CD4-positive, alpha-beta memory T cell (primary cell): ENCODE measurements around the gene CEP128. TPM values are rescaled to one million over a fixed set of nuclear protein-coding genes. Genes with fewer than 3 reads are reported as not detected.

Experiments
- CTCF ChIA-PET: fragments of 350-600 bp; sonication (Branson Sonifier 250); formaldehyde crosslinking; loops from one replicate; lab custom pipeline; 2021; ENCODE audit warnings: inconsistent platforms; ENCODE audit not compliant: partially characterized antibody; lab: Charles Lee
- POLR2A ChIA-PET: fragments of 350-600 bp; sonication (Branson Sonifier 250); formaldehyde crosslinking; loops from one replicate; lab custom pipeline; 2021; ENCODE audit not compliant: partially characterized antibody; lab: Charles Lee
- DNase-seq, 5 donors: peaks; one replicate each; pipeline versions ENCODE4 v3.0.0 to v3.0.0-alpha.2; 2020 to 2022; ENCODE audit warnings: mixed read lengths in 1 of 5
- H3K27ac ChIP-seq: one replicate; pipeline ENCODE4 v1.7.0; 2013; ENCODE audit warnings: low read depth, low read length
- H3K27me3 ChIP-seq: 2 replicates; pipeline ENCODE4 v1.7.0; 2013; ENCODE audit warnings: mild to moderate bottlenecking, low read length, moderate library complexity; ENCODE audit not compliant: insufficient read depth
- H3K36me3 ChIP-seq: 2 replicates; pipeline ENCODE4 v1.7.0; 2013; ENCODE audit warnings: mild to moderate bottlenecking, low read length, moderate library complexity; ENCODE audit not compliant: insufficient read depth
- H3K4me1 ChIP-seq: 2 replicates; pipeline ENCODE4 v1.7.0; 2013; ENCODE audit warnings: mild to moderate bottlenecking, low read length, moderate library complexity; ENCODE audit not compliant: insufficient read depth
- H3K4me3 ChIP-seq, 2 donors: one replicate each; pipeline ENCODE4 v1.7.0; 2013; ENCODE audit warnings: low read length in 2 of 2, mild to moderate bottlenecking in 1 of 2
- H3K9me3 ChIP-seq, 2 donors: one replicate each; pipeline ENCODE4 v1.7.0; 2013; ENCODE audit warnings: low read length in 2 of 2, control low read depth in 1 of 2; ENCODE audit not compliant: control insufficient read depth in 1 of 2
- H3K27ac Mint-ChIP-seq, 7 donors: one replicate each; pipeline ENCODE4 v1.8.0; 2020 to 2021; ENCODE audit warnings: mixed read lengths in 7 of 7, mild to moderate bottlenecking in 6 of 7, inconsistent platforms in 3 of 7, moderate library complexity in 3 of 7
- H3K27me3 Mint-ChIP-seq, 2 donors: one replicate each; pipeline ENCODE4 v1.8.0; 2020 to 2021; ENCODE audit warnings: mixed read lengths in 2 of 2
- H3K36me3 Mint-ChIP-seq, 2 donors: one replicate each; pipeline ENCODE4 v1.8.0; 2020 to 2021; ENCODE audit warnings: mixed read lengths in 2 of 2, inconsistent platforms in 1 of 2, mild to moderate bottlenecking in 1 of 2
- H3K4me1 Mint-ChIP-seq, 4 donors: one replicate each; pipeline ENCODE4 v1.8.0; 2020 to 2021; ENCODE audit warnings: mixed read lengths in 4 of 4, mild to moderate bottlenecking in 1 of 4
- H3K4me3 Mint-ChIP-seq, 8 donors: one replicate each; pipeline ENCODE4 v1.8.0; 2020 to 2021; ENCODE audit warnings: mixed read lengths in 8 of 8, mild to moderate bottlenecking in 7 of 8, moderate library complexity in 6 of 8, inconsistent platforms in 3 of 8
- H3K9me3 Mint-ChIP-seq, 8 donors: one replicate each; pipeline ENCODE4 v1.8.0; 2020 to 2021; ENCODE audit warnings: mixed read lengths in 8 of 8, mild to moderate bottlenecking in 5 of 8, inconsistent platforms in 3 of 8, moderate library complexity in 1 of 8
- intact Hi-C: fragments of 100-400 bp; cut with micrococcal nuclease; formaldehyde crosslinking; loops from one replicate; pipeline ENCODE4 v1.15.1; 2023
- polyA plus RNA-seq, 2 donors: library from polyadenylated mRNA; unstranded; fragments of 300-500 nt; fragmentation: Illumina TruSeq; gene quantifications; one replicate each; pipeline ENCODE4 v1.2.3, GENCODE V29; 2021
- total RNA-seq, 2 experiments: library from RNA; stranded (reverse); gene quantifications; one replicate each; pipeline ENCODE4 v1.2.3, GENCODE V29; 2021

The CEP128 gene
- total and polyA plus RNA-seq, 4 experiments from 2014 or later: 2.9 to 21.6 (median 14.7) TPM

DNA sequence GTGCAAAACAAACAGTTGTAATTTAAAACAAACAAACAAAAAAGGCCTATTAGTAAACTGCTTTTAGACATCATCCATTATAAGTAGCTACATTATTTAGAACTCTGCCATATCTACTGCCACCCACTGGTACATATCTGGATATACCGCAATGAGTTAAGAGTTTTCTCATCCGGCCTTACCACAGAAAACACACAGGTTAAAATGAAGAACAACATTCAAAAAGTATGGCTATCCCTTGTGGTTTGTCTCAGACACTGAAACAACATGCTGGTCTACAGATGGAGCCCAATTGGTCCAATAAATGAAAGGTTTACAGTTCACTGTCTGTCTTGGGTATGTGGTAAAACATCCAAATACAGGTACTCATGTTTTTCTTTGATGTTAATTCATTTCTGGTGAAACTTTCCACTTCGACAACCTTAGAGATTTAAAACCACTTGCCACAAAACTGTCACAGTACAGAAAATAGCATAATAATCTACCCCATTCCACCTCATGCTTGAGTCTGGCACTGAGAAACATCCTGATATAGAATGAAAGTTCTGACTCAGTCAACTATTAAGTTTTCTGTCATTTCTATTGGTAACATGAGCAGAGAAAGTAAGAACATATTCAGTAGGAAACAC is 354.3 kb downstream of the CEP128 start:
- no peaks in the 10 kb centered on the region for H3K27me3 ChIP-seq
- intact Hi-C loops: no loop called here
- peak; percentile 6 to 25 (median 13) for DNase-seq
- no peak overlapping the region for H3K4me3 ChIP-seq
- H3K9me3 ChIP-seq: no peaks in the 10 kb centered on the region
- no peaks in the 10 kb centered on the region for H3K36me3 ChIP-seq
- Mint-ChIP-seq H3K36me3 (peaks cover 23 to 41% of the 10 kb centered on the region in 2 donors), H3K27ac (peak overlapping the region in 1 of 7 donors; percentile 73), H3K9me3 (peaks cover 5 to 25% (median 20%) of the 10 kb centered on the region in 8 donors), H3K4me1 (peaks cover 6 to 13% (median 7%) of the 10 kb centered on the region in 4 donors), H3K27me3 (no peaks in the 10 kb centered on the region), H3K4me3 (no peak overlapping the region)
- ChIA-PET POLR2A (no interaction called here), CTCF (no interaction called here)
- H3K4me1 ChIP-seq: no peaks in the 10 kb centered on the region
- H3K27ac ChIP-seq: no peak overlapping the region

DNA sequence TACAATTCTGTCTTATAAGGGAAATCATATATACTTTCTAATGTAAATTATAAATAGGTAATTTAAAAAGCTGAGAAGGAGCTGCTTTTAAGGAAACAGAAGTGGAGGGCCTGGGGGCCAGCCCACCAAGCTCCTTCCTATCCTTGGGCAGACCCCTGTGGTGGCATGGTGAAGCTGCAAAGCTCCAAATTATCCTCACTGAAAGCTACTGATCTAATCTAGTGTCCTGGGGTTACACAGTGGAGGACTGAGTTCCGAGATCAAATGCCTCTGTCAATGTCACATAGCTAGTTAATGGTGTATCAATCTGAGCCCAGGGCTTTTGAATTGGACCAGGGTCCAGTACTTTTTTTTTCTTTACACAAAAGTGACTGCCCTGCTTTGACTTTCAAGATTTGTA is 355.4 kb downstream of the CEP128 start:
- Histone ChIP-seq H3K27ac (no peak overlapping the region), H3K9me3 (no peaks in the 10 kb centered on the region), H3K4me3 (no peak overlapping the region), H3K4me1 (no peaks in the 10 kb centered on the region), H3K36me3 (no peaks in the 10 kb centered on the region), H3K27me3 (no peaks in the 10 kb centered on the region)
- Mint-ChIP-seq H3K27ac (no peak overlapping the region), H3K36me3 (peaks cover 15 to 35% of the 10 kb centered on the region in 2 donors), H3K4me3 (no peak overlapping the region), H3K4me1 (peaks cover 6 to 13% (median 7%) of the 10 kb centered on the region in 4 donors), H3K27me3 (no peaks in the 10 kb centered on the region), H3K9me3 (peaks cover under 1 to 16% (median 10%) of the 10 kb centered on the region in 8 donors)
- POLR2A ChIA-PET: no interaction called here
- CTCF ChIA-PET: interaction anchor here (1.1 kb wide), 1 partner anchor 18 kb away, joined by 3 read pairs; no protein-coding TSS in a partner anchor
- no peak for DNase-seq
- intact Hi-C loops: no loop called here

DNA sequence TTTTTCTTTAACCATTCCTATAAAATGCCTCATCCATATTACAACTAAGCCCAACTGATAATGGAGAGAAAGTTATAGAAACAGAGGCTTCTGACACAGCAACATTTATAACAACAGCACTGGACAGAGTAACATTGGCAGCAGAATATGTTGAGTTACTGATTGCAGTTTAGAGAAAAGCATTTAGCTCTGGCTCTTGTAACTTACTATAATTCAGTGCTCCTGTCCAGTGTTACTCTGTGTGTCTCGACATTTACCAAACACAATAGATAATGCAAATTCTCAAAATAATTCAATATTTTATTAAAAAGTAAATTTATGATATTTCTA is 356.1 kb downstream of the CEP128 start:
- DNase-seq: no peak
- Histone ChIP-seq H3K9me3 (no peaks in the 10 kb centered on the region), H3K27me3 (no peaks in the 10 kb centered on the region), H3K4me3 (no peak overlapping the region), H3K4me1 (no peaks in the 10 kb centered on the region), H3K36me3 (no peaks in the 10 kb centered on the region), H3K27ac (no peak overlapping the region)
- Mint-ChIP-seq H3K36me3 (peaks cover 9 to 28% of the 10 kb centered on the region in 2 donors), H3K9me3 (peaks cover 0 to 10% (median 6%) of the 10 kb centered on the region in 8 donors), H3K27me3 (no peaks in the 10 kb centered on the region), H3K27ac (no peak overlapping the region), H3K4me1 (peaks cover 6 to 13% (median 7%) of the 10 kb centered on the region in 4 donors), H3K4me3 (no peak overlapping the region)
- intact Hi-C loops: no loop called here
- POLR2A ChIA-PET: no interaction called here
- CTCF ChIA-PET: no interaction called here

DNA sequence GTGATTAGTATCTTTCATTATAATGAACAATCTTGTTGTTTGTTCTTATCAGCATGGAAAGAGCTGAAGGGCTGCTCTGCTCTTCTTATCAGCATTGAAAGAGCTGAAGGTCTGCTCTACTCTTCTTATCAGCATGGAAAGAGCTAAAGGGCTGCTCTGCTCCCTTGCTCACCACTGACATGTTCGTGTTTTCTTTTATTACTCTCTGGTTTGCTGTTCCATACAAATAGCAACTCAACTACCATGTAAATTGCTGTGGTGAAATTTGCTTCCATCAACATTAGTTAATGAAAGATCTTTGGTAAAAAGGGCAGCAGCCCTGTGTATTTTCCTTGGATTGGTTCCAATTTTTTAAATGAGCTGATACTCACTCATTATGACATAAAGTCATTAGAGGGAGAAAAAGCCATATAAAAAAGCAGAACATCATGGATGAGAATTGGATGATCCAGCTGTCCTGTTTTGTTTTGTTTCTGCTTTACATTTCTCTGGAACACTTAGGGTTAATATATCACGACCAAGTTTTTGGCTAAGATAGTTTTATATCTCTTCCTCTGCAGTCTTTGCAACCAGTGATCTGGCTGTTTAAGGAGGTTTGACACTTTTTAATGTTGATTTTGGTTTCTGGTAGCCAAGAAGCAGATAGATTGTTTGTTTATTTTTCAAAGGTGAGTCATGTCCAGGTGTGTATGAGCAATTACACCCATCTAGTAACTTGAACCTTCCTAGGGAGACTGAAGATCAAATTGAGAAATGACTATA is 356.6 kb downstream of the CEP128 start:
- no peak for DNase-seq
- intact Hi-C loops: no loop called here
- CTCF ChIA-PET: no interaction called here
- no peaks in the 10 kb centered on the region for H3K36me3 ChIP-seq
- no peaks in the 10 kb centered on the region for H3K27me3 Mint-ChIP-seq
- no peaks in the 10 kb centered on the region for H3K27me3 ChIP-seq
- POLR2A ChIA-PET: no interaction called here
- H3K4me3 Mint-ChIP-seq: no peak overlapping the region
- H3K9me3 ChIP-seq: no peaks in the 10 kb centered on the region
- no peak overlapping the region for H3K4me3 ChIP-seq
- H3K27ac ChIP-seq: no peak overlapping the region
- peaks cover 6 to 13% (median 7%) of the 10 kb centered on the region in 4 donors for H3K4me1 Mint-ChIP-seq
- no peaks in the 10 kb centered on the region for H3K4me1 ChIP-seq
- peaks cover 0 to 4% (median under 1%) of the 10 kb centered on the region in 8 donors for H3K9me3 Mint-ChIP-seq
- H3K36me3 Mint-ChIP-seq: peaks cover 4 to 23% of the 10 kb centered on the region in 2 donors
- H3K27ac Mint-ChIP-seq: no peak overlapping the region

DNA sequence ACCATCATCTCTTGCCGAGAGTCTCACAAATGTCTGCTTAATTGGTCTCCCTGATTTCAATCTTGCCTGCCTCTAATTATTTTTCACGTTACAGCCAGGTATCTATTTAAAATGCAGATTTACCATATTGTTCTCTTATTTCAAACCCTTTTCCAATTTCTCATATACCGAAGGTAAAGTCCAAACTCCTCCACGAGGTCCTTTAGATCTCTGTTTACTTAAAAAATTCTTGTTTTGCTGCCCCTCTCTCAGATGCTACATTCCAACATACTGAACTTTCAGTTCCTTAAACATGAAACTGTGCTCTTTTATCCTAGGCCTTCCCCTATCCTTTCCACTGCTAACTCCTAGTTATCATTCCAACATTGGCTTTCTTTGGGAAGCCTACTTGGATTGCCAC is 363.9 kb downstream of the CEP128 start:
- no peaks in the 10 kb centered on the region for H3K27me3 Mint-ChIP-seq
- no peak overlapping the region for H3K4me3 Mint-ChIP-seq
- Histone ChIP-seq H3K36me3 (no peaks in the 10 kb centered on the region), H3K4me1 (no peaks in the 10 kb centered on the region), H3K4me3 (no peak overlapping the region), H3K27ac (no peak overlapping the region), H3K9me3 (no peaks in the 10 kb centered on the region), H3K27me3 (no peaks in the 10 kb centered on the region)
- intact Hi-C loops: no loop called here
- peak overlapping the region in 1 of 7 donors; percentile 5 for H3K27ac Mint-ChIP-seq
- H3K9me3 Mint-ChIP-seq: peaks cover 0 to 1% (median 0%) of the 10 kb centered on the region in 8 donors
- peaks cover 6 to 8% of the 10 kb centered on the region in 2 donors for H3K36me3 Mint-ChIP-seq
- H3K4me1 Mint-ChIP-seq: no peaks in the 10 kb centered on the region
- ChIA-PET CTCF (no interaction called here), POLR2A (no interaction called here)
- DNase-seq: no peak

DNA sequence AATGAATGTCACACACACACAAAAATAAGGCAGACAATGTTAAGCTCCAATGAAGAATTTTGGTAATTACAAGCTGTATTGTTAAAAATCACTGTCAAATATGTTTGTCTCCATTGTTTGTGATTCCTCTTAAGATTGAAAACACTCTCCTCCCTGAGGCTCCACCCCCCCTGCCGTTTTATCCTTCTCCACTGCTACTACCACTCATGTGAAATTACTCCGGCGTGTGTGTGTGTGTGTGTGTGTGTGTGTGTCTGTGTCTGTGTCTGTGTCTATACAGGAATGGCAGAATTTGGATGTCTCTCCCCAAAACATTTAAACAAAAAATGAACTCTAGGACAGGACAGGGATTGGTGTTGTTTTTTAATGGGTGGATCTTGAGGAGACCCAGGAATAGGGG is 365.1 kb downstream of the CEP128 start:
- Histone ChIP-seq H3K27ac (no peak overlapping the region), H3K4me1 (no peaks in the 10 kb centered on the region), H3K36me3 (no peaks in the 10 kb centered on the region), H3K27me3 (no peaks in the 10 kb centered on the region), H3K4me3 (no peak overlapping the region), H3K9me3 (no peaks in the 10 kb centered on the region)
- no peaks in the 10 kb centered on the region for H3K27me3 Mint-ChIP-seq
- no peak for DNase-seq
- ChIA-PET CTCF (no interaction called here), POLR2A (no interaction called here)
- H3K4me3 Mint-ChIP-seq: no peak overlapping the region
- H3K27ac Mint-ChIP-seq: no peak overlapping the region
- H3K9me3 Mint-ChIP-seq: peaks cover 0 to 1% (median 0%) of the 10 kb centered on the region in 8 donors
- no peaks in the 10 kb centered on the region for H3K4me1 Mint-ChIP-seq
- peaks cover 5 to 6% of the 10 kb centered on the region in 2 donors for H3K36me3 Mint-ChIP-seq
- intact Hi-C loops: no loop called here

DNA sequence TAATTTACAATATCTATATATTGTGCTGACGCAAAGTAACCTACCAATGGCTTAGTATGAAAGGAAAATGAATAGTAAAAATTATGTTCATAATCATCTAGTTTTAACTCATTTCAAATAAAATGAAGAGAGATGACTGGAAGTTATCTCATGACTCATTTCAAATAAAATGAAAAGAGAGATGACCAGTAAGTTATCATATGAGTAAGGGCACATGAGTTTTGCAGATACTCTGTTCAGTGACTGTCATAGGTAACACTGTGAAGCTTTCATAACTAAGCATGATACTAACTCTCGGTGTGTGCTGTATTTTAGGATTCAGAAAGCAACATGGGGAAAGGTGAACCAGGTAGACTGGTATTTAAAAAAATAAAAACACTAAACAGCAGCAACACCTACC is 365.8 kb downstream of the CEP128 start:
- H3K4me3 ChIP-seq: no peak overlapping the region
- no peaks in the 10 kb centered on the region for H3K36me3 ChIP-seq
- H3K4me1 ChIP-seq: no peaks in the 10 kb centered on the region
- no peak overlapping the region for H3K4me3 Mint-ChIP-seq
- ChIA-PET POLR2A (no interaction called here), CTCF (no interaction called here)
- no peaks in the 10 kb centered on the region for H3K27me3 Mint-ChIP-seq
- intact Hi-C loops: no loop called here
- no peaks in the 10 kb centered on the region for H3K4me1 Mint-ChIP-seq
- peaks cover 3 to 6% of the 10 kb centered on the region in 2 donors for H3K36me3 Mint-ChIP-seq
- H3K27ac Mint-ChIP-seq: no peak overlapping the region
- H3K27me3 ChIP-seq: no peaks in the 10 kb centered on the region
- no peak for DNase-seq
- peaks cover 0 to 1% (median 0%) of the 10 kb centered on the region in 8 donors for H3K9me3 Mint-ChIP-seq
- no peak overlapping the region for H3K27ac ChIP-seq
- H3K9me3 ChIP-seq: no peaks in the 10 kb centered on the region
